Sigmoid colon (tissue), 7 donors: ENCODE measurements around the gene SLC6A4. TPM values are rescaled to one million over a fixed set of nuclear protein-coding genes. Genes with fewer than 3 reads are reported as not detected.

ENCODE experiments used
- DNase-seq: peaks from one replicate; pipeline ENCODE4 v3.0.0-alpha.2; 2019
- H3K27ac ChIP-seq, 4 donors: fragments of 200-600 bp; sonication (generic); one replicate each; pipeline ENCODE4 v1.5.1; 2016 to 2019; ENCODE audit warnings: mild to moderate bottlenecking in 1 of 4
- H3K27me3 ChIP-seq, 3 donors: fragments of 200-600 bp; sonication (generic); one replicate each; pipeline ENCODE4 v1.5.1; 2019; ENCODE audit warnings: mild to moderate bottlenecking in 1 of 3
- H3K36me3 ChIP-seq, 4 donors: fragments of 200-600 bp; sonication (generic); one replicate each; pipeline ENCODE4 v1.5.1; 2016 to 2019
- H3K4me1 ChIP-seq, 4 donors: fragments of 200-600 bp; sonication (generic); one replicate each; pipeline ENCODE4 v1.5.1; 2017 to 2019
- H3K4me3 ChIP-seq, 4 donors: fragments of 200-600 bp; sonication (generic); one replicate each; pipeline ENCODE4 v1.5.1; 2017 to 2019; ENCODE audit warnings: mild to moderate bottlenecking in 2 of 4, moderate library complexity in 1 of 4
- H3K9me3 ChIP-seq, 4 donors: fragments of 200-600 bp in 3 of 4; sonication (generic) in 3 of 4; one replicate each; pipeline versions ENCODE4 v1.5.1 to v1.6.1; 2013 to 2019
- EP300 ChIP-seq, 4 donors: sonication (generic); formaldehyde crosslinking; IDR thresholded peaks; one replicate each; pipeline ENCODE4 v1.6.1; 2017; ENCODE audit warnings: antibody characterized with exemption in 4 of 4
- POLR2A ChIP-seq, 2 donors: fragments of 450-650 bp; IDR thresholded peaks; one replicate each; pipeline ENCODE4 v1.6.1; 2016; ENCODE audit warnings: antibody characterized with exemption in 2 of 2, mild to moderate bottlenecking in 2 of 2, moderate library complexity in 2 of 2
- POLR2AphosphoS5 ChIP-seq, 4 donors: sonication (generic); formaldehyde crosslinking; IDR thresholded peaks; one replicate each; pipeline ENCODE4 v1.6.1; 2017; ENCODE audit warnings: antibody characterized with exemption in 4 of 4
- WGBS, 2 donors: extraction: QIAGEN DNeasy Blood & Tissue Kit; methylation state at CpG; one replicate each; pipeline ENCODE4 v1.1.7; 2013; 5-methylcytosine and 5-hydroxymethylcytosine counted together
- intact Hi-C: fragments of 100-400 bp; cut with DNase I; formaldehyde crosslinking; loops from one replicate; pipeline ENCODE4 v1.15.1; 2023
- polyA plus RNA-seq, 3 donors: library from polyadenylated mRNA; stranded (reverse); fragments of 200-250 nt; gene quantifications; one replicate each; pipeline ENCODE4 v1.2.3, GENCODE V29; 2013
- total RNA-seq, 4 donors: library from RNA; depleted of rRNA; stranded (reverse); fragments of >200 nt; gene quantifications; one replicate each; pipeline ENCODE4 v1.1.0, GENCODE V29; 2016
- TF ChIP-seq, protein P1 (sequence below), 4 experiments: fragments of 450-650 bp in 3 of 4; fragments of 200-600 bp in 1 of 4; IDR thresholded peaks; one replicate each; pipeline ENCODE4 v1.5.1; 2016 to 2019; ENCODE audit warnings: antibody characterized with exemption in 4 of 4, mild to moderate bottlenecking in 3 of 4, moderate library complexity in 2 of 4
- donor health status: healthy with polysubstance abuse.
- donor health status: Bipolar disorder and iron deficiency.
- donor health status: healthy.

Gene SLC6A4
- total and polyA plus RNA-seq, 7 donors, result 0.20 to 0.36 TPM; not detected in 5

GRCh38 chr17:30229012-30229411 lies 6.5 kb downstream of the SLC6A4 start:
- WGBS, 2 donors, result 32 to 70% methylated on average over 7 of the region's 7 CpGs
- Histone ChIP-seq H3K27me3 (peaks cover 0 to 16% (median 0%) of the 10 kb centered on the region in 3 donors), H3K9me3 (no peaks in the 10 kb centered on the region), H3K27ac (no peak overlapping the region), H3K36me3 (no peaks in the 10 kb centered on the region), H3K4me3 (no peak overlapping the region), H3K4me1 (no peaks in the 10 kb centered on the region)
- intact Hi-C loops, result no loop called here
- DNase-seq, result no peak
- no peak for TF ChIP-seq EP300 (IDR thresholded peaks at IDR 0.05)
- TF ChIP-seq, protein P1, sequence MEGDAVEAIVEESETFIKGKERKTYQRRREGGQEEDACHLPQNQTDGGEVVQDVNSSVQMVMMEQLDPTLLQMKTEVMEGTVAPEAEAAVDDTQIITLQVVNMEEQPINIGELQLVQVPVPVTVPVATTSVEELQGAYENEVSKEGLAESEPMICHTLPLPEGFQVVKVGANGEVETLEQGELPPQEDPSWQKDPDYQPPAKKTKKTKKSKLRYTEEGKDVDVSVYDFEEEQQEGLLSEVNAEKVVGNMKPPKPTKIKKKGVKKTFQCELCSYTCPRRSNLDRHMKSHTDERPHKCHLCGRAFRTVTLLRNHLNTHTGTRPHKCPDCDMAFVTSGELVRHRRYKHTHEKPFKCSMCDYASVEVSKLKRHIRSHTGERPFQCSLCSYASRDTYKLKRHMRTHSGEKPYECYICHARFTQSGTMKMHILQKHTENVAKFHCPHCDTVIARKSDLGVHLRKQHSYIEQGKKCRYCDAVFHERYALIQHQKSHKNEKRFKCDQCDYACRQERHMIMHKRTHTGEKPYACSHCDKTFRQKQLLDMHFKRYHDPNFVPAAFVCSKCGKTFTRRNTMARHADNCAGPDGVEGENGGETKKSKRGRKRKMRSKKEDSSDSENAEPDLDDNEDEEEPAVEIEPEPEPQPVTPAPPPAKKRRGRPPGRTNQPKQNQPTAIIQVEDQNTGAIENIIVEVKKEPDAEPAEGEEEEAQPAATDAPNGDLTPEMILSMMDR (IDR thresholded peaks at IDR 0.05), result no peak
- no peak for TF ChIP-seq POLR2A (IDR thresholded peaks at IDR 0.05)
- no peak for TF ChIP-seq POLR2AphosphoS5 (IDR thresholded peaks at IDR 0.05)

GRCh38 chr17:30228011-30228410 lies 7.5 kb downstream of the SLC6A4 start:
- WGBS, 2 donors, result 86 to 90% methylated on average over 3 of the region's 3 CpGs
- Histone ChIP-seq H3K4me1 (no peaks in the 10 kb centered on the region), H3K4me3 (no peak overlapping the region), H3K9me3 (no peaks in the 10 kb centered on the region), H3K27me3 (peaks cover 0 to 16% (median 0%) of the 10 kb centered on the region in 3 donors), H3K27ac (no peak overlapping the region), H3K36me3 (no peaks in the 10 kb centered on the region)
- no peak for DNase-seq
- TF ChIP-seq EP300 (IDR thresholded peaks at IDR 0.05) (no peak), POLR2A (IDR thresholded peaks at IDR 0.05) (no peak), POLR2AphosphoS5 (IDR thresholded peaks at IDR 0.05) (no peak)
- TF ChIP-seq, protein P1 (IDR thresholded peaks at IDR 0.05), result no peak
- intact Hi-C loops, result no loop called here

DNA sequence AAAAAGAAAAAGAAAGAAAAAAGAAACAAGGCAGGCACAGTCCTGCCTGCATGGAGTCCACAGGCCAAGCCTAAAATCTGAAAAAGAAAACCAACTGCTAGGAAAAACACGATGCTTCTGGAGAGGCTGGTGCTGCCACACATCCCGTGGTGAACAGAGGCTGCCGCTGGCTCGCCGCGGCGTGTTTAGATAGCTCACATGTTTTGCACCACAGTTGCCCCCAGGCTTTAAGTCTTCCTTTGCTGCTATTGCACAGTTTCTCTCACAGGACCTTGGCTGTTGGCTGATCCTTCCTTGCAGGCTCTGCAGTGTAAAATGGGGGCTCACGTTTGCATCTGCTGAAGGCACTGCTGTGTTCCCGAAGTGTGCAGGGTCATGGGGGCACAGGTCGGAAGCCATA lies 8.6 kb downstream of the SLC6A4 start:
- WGBS, 2 donors, result 91 to 92% methylated on average over 10 of the region's 10 CpGs

GRCh38 chr17:30225919-30226553 lies 9.5 kb downstream of the SLC6A4 start:
- intact Hi-C loops, result no loop called here
- no peak overlapping the region for H3K4me3 ChIP-seq
- no peak overlapping the region for H3K27ac ChIP-seq
- H3K36me3 ChIP-seq, result no peaks in the 10 kb centered on the region
- no peaks in the 10 kb centered on the region for H3K9me3 ChIP-seq
- H3K27me3 ChIP-seq, result peaks cover 0 to 16% (median 0%) of the 10 kb centered on the region in 3 donors
- no peak for DNase-seq
- no peak for TF ChIP-seq POLR2A (IDR thresholded peaks at IDR 0.05)
- TF ChIP-seq EP300 (IDR thresholded peaks at IDR 0.05), result no peak
- no peak for TF ChIP-seq POLR2AphosphoS5 (IDR thresholded peaks at IDR 0.05)
- TF ChIP-seq, protein P1 (IDR thresholded peaks at IDR 0.05), result no peak
- WGBS, 2 donors, result 55 to 81% methylated on average over 15 of the region's 15 CpGs
- H3K4me1 ChIP-seq, result no peaks in the 10 kb centered on the region

More for the DNA sequence above, 8.6 kb downstream of the SLC6A4 start:
- intact Hi-C loops, result no loop called here
- no peaks in the 10 kb centered on the region for H3K9me3 ChIP-seq
- DNase-seq, result no peak
- no peaks in the 10 kb centered on the region for H3K36me3 ChIP-seq
- H3K4me3 ChIP-seq, result no peak overlapping the region
- H3K27ac ChIP-seq, result no peak overlapping the region
- TF ChIP-seq, protein P1 (IDR thresholded peaks at IDR 0.05), result no peak
- TF ChIP-seq POLR2AphosphoS5 (IDR thresholded peaks at IDR 0.05) (no peak), EP300 (IDR thresholded peaks at IDR 0.05) (no peak), POLR2A (IDR thresholded peaks at IDR 0.05) (no peak)
- peaks cover 0 to 16% (median 0%) of the 10 kb centered on the region in 3 donors for H3K27me3 ChIP-seq
- no peaks in the 10 kb centered on the region for H3K4me1 ChIP-seq

GRCh38 chr17:30225112-30225511 lies 10.4 kb downstream of the SLC6A4 start:
- no peaks in the 10 kb centered on the region for H3K9me3 ChIP-seq
- no peak overlapping the region for H3K27ac ChIP-seq
- TF ChIP-seq, protein P1 (IDR thresholded peaks at IDR 0.05), result no peak
- no peak for TF ChIP-seq POLR2A (IDR thresholded peaks at IDR 0.05)
- no peak for TF ChIP-seq EP300 (IDR thresholded peaks at IDR 0.05)
- no peak for TF ChIP-seq POLR2AphosphoS5 (IDR thresholded peaks at IDR 0.05)
- 85 to 89% methylated on average over 3 of the region's 3 CpGs for WGBS, 2 donors
- H3K4me1 ChIP-seq, result no peaks in the 10 kb centered on the region
- H3K4me3 ChIP-seq, result no peak overlapping the region
- peaks cover 0 to 16% (median 0%) of the 10 kb centered on the region in 3 donors for H3K27me3 ChIP-seq
- no peaks in the 10 kb centered on the region for H3K36me3 ChIP-seq
- no peak for DNase-seq
- intact Hi-C loops, result no loop called here
